Natural killer cell (primary cell): ENCODE data around the gene INO80B. TPM values are rescaled to one million over a fixed set of nuclear protein-coding genes. Genes with fewer than 3 reads are reported as not detected.
"Not testable (repeated sequence)": the region's sequence is repeated elsewhere in the genome, so short reads cannot be mapped to it uniquely, and the experiment has no call there.

Source experiments
- ATAC-seq, 3 donors: fragments of 150-1000 bp in 2 of 3; fragments of 200-7000 bp in 1 of 3; cut with Tn5 transposase; 1 replicate in 1 of 3; 2 replicates in 2 of 3; pipeline ENCODE4 v1.10.0; 2021; ENCODE audit warnings: mild to moderate bottlenecking in 2 of 3, moderate library complexity in 2 of 3
- DNase-seq, 2 donors: peaks; one replicate each; pipeline versions ENCODE4 v3.0.0 to v3.0.0-alpha.2; 2013 to 2021; ENCODE audit warnings: mixed read lengths in 1 of 2
- H3K27ac ChIP-seq: one replicate; pipeline ENCODE4 v1.5.1; 2013; ENCODE audit warnings: mild to moderate bottlenecking, low read length
- H3K27me3 ChIP-seq: one replicate; pipeline ENCODE4 v1.6.1; 2013; ENCODE audit warnings: low read length; ENCODE audit not compliant: control insufficient read depth, insufficient read depth
- H3K36me3 ChIP-seq: one replicate; pipeline ENCODE4 v1.6.1; 2013; ENCODE audit warnings: low read length; ENCODE audit not compliant: control insufficient read depth, insufficient read depth
- H3K4me1 ChIP-seq: one replicate; pipeline ENCODE4 v1.6.1; 2013; ENCODE audit warnings: low read length; ENCODE audit not compliant: control insufficient read depth, insufficient read depth
- H3K4me3 ChIP-seq: one replicate; pipeline ENCODE4 v1.5.1; 2013; ENCODE audit warnings: low read length
- H3K9me3 ChIP-seq: one replicate; pipeline ENCODE4 v1.6.1; 2013; ENCODE audit warnings: low read length; ENCODE audit not compliant: control insufficient read depth, insufficient read depth
- H3K27ac Mint-ChIP-seq, 2 donors: one replicate each; pipeline ENCODE4 v1.8.0; 2022; ENCODE audit warnings: mild to moderate bottlenecking in 2 of 2, mixed read lengths in 2 of 2, moderate library complexity in 1 of 2
- H3K27me3 Mint-ChIP-seq, 2 donors: one replicate each; pipeline ENCODE4 v1.8.0; 2022; ENCODE audit warnings: low read depth in 2 of 2, mixed read lengths in 2 of 2
- H3K36me3 Mint-ChIP-seq: one replicate; pipeline ENCODE4 v1.8.0; 2022; ENCODE audit warnings: mixed read lengths
- H3K4me1 Mint-ChIP-seq, 2 donors: one replicate each; pipeline ENCODE4 v1.8.0; 2022; ENCODE audit warnings: mixed read lengths in 2 of 2
- H3K4me3 Mint-ChIP-seq: one replicate; pipeline ENCODE4 v1.8.0; 2022; ENCODE audit warnings: mild to moderate bottlenecking, moderate library complexity, mixed read lengths
- H3K9me3 Mint-ChIP-seq, 2 donors: one replicate each; pipeline ENCODE4 v1.8.0; 2022; ENCODE audit warnings: mixed read lengths in 2 of 2
- CTCF ChIP-seq: fragments of 200-600 bp; IDR thresholded peaks from one replicate; pipeline ENCODE4 v1.8.0; 2022; ENCODE audit warnings: antibody characterized with exemption
- WGBS: methylation state at CpG from one replicate; pipeline ENCODE4 v1.1.7; 2013; ENCODE audit warnings: missing lambda C conversion rate; ENCODE audit not compliant: insufficient coverage; 5-methylcytosine and 5-hydroxymethylcytosine counted together
- intact Hi-C: fragments of 100-400 bp; cut with micrococcal nuclease; formaldehyde crosslinking; loops from one replicate; pipeline ENCODE4 v1.14.2; 2022
- total RNA-seq, 4 donors: library from RNA; stranded (reverse); fragments of 120-200 nt in 1 of 4; gene quantifications; one replicate each; pipeline versions ENCODE4 v1.2.3 to v1.2.4, GENCODE V29; 2013 to 2022

INO80B gene
- total RNA-seq, 3 donors from 2014 or later (not counting 1 experiment from before 2014, with no cell fraction given) = 34.0 to 48.0 (median 37.7) TPM

- H3K27ac ChIP-seq = peak within 1 kb of the TSS; percentile 99
- intact Hi-C loops = loop anchor here (1.0 to 10.0 kb wide), 6 partner anchors 14 to 1224 kb away; partner anchors contain the start of genes C2orf81, CCT7, MRPL53 and PCGF1
- peak within 1 kb of the TSS; percentile 98 to 99 for H3K27ac Mint-ChIP-seq
- no peak for TF ChIP-seq CTCF
- peak; percentile 98 to 100 for DNase-seq
- no peaks in the 10 kb centered on the region for H3K9me3 Mint-ChIP-seq
- H3K27me3 Mint-ChIP-seq = no peaks in the 10 kb centered on the region
- 0% methylated on average over 30 of the region's 38 CpGs for WGBS
- no peaks in the 10 kb centered on the region for H3K36me3 Mint-ChIP-seq
- H3K9me3 ChIP-seq = no peaks in the 10 kb centered on the region
- no peaks in the 10 kb centered on the region for H3K27me3 ChIP-seq
- peaks cover 37% of the 10 kb centered on the region for H3K4me1 ChIP-seq
- peak; percentile 77 to 93 (median 81) for ATAC-seq
- H3K36me3 ChIP-seq = peaks cover 10% of the 10 kb centered on the region
- H3K4me1 Mint-ChIP-seq = peaks cover 59 to 73% of the 10 kb centered on the region in 2 donors
- peak within 1 kb of the TSS; percentile 98 for H3K4me3 Mint-ChIP-seq
- peak within 1 kb of the TSS; percentile 89 for H3K4me3 ChIP-seq
These were observed 3.4 kb downstream of the INO80B start, which contains the start of gene WBP1 for GRCh38 chr2:74458132-74458937. Gene WBP1 (plus strand): TSS chr2:74458438. CDS start chr2:74458603, 165 bp downstream.

- peaks cover 58 to 71% of the 10 kb centered on the region in 2 donors for H3K4me1 Mint-ChIP-seq
- H3K4me3 Mint-ChIP-seq = peak overlapping the region; percentile 98
- H3K4me1 ChIP-seq = peaks cover 38% of the 10 kb centered on the region
- DNase-seq (peak in 1 of 2 donors; percentile 44), ATAC-seq (no peak)
- no peaks in the 10 kb centered on the region for H3K27me3 Mint-ChIP-seq
- intact Hi-C loops = loop anchor here (1.0 to 10.0 kb wide), 6 partner anchors 13 to 1224 kb away; partner anchors contain the start of genes C2orf81, CCT7, MRPL53 and PCGF1
- no peak for TF ChIP-seq CTCF
- H3K27me3 ChIP-seq = no peaks in the 10 kb centered on the region
- peak overlapping the region; percentile 79 for H3K27ac ChIP-seq
- peaks cover 10% of the 10 kb centered on the region for H3K36me3 ChIP-seq
- no peaks in the 10 kb centered on the region for H3K9me3 ChIP-seq
- H3K4me3 ChIP-seq = peak overlapping the region; percentile 89
- peak overlapping the region; percentile 98 to 99 for H3K27ac Mint-ChIP-seq
- WGBS = 15% methylated on average over 7 of the region's 10 CpGs
- H3K36me3 Mint-ChIP-seq = no peaks in the 10 kb centered on the region
- no peaks in the 10 kb centered on the region for H3K9me3 Mint-ChIP-seq
These were observed 4.1 kb downstream of the INO80B start for GRCh38 chr2:74458938-74459363.

GRCh38 chr2:74459503-74460118 is 4.7 kb downstream of the INO80B start:
- H3K9me3 Mint-ChIP-seq, H3K9me3 ChIP-seq, H3K36me3 Mint-ChIP-seq, H3K4me3 ChIP-seq, H3K27ac ChIP-seq, ATAC-seq, H3K27me3 Mint-ChIP-seq, H3K27me3 ChIP-seq: not testable (repeated sequence)
- intact Hi-C loops = loop anchor here (5.0 to 10.0 kb wide), 2 partner anchors 722 to 1225 kb away; partner anchors contain the start of genes CCT7, PRADC1 and TPRKB
- Histone ChIP-seq H3K36me3 (peaks cover 10% of the 10 kb centered on the region), H3K4me1 (peaks cover 45% of the 10 kb centered on the region)
- peak overlapping the region; percentile 98 to 99 for H3K27ac Mint-ChIP-seq
- peak in 1 of 2 donors; percentile 17 for DNase-seq
- H3K4me3 Mint-ChIP-seq = peak overlapping the region; percentile 98
- H3K4me1 Mint-ChIP-seq = peaks cover 54 to 71% of the 10 kb centered on the region in 2 donors
- 91% methylated on average over 13 of the region's 13 CpGs for WGBS

GRCh38 chr2:74460187-74460586 is 5.3 kb downstream of the INO80B start:
- 93% methylated on average over 10 of the region's 10 CpGs for WGBS
- H3K27me3 ChIP-seq, intact Hi-C loops, H3K36me3 Mint-ChIP-seq, DNase-seq, ATAC-seq, H3K27me3 Mint-ChIP-seq, H3K9me3 Mint-ChIP-seq, H3K9me3 ChIP-seq, H3K27ac ChIP-seq, H3K4me3 ChIP-seq: not testable (repeated sequence)
- H3K4me1 ChIP-seq = peaks cover 44% of the 10 kb centered on the region
- H3K36me3 ChIP-seq = peaks cover 10% of the 10 kb centered on the region
- H3K4me3 Mint-ChIP-seq = peak overlapping the region; percentile 98
- peaks cover 48 to 68% of the 10 kb centered on the region in 2 donors for H3K4me1 Mint-ChIP-seq
- peak overlapping the region; percentile 98 to 99 for H3K27ac Mint-ChIP-seq
